ENCODE data around the gene RTN4RL2. TPM values are rescaled to one million over a fixed set of nuclear protein-coding genes. Genes with fewer than 3 reads are reported as not detected.

The RTN4RL2 gene
- total RNA-seq, 6 experiments from 2014 or later, result 12.5 to 54.4 (median 18.6) TPM

DNA sequence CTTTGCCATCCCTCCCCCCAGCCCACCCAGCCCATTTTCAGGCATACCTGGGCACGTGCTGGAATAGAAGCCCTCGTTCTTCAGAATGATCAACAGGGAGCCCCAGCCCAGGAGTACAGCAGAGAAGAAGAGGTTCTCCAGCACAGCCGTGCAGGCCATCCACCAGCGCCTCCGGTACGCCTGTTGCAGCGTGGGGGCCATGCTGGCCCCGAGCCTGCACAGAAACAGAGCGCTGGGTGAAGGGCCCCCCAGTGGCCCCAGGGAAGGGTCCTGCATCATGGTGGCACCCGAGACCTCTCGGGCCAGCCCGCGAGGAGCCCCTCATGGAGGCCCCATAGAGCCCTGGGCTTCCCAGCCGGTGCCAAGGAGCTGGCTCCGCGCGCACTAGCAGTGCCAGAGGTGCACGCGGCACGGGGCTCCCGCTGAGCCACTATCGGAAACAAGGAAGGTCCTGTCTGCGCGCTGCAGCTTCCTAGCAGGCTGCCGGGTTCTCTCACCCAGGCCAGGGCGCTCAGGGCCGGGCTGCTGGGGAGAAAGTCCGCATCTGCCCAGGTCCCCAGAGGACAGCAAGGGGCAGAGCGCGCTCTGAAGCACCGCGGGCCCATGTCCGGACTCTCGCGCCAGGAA lies 53.7 kb downstream of the RTN4RL2 start:
- Histone ChIP-seq H3K36me3 (peaks cover 0 to 8% (median 0%) of the 10 kb centered on the region in 4 donors), H3K27me3 (no peaks in the 10 kb centered on the region), H3K9me3 (no peaks in the 10 kb centered on the region), H3K4me1 (peaks cover 0 to 15% (median 6%) of the 10 kb centered on the region in 4 donors), H3K4me3 (peak overlapping the region; percentile 94 to 99 (median 97)), H3K27ac (peak overlapping the region; percentile 57 to 92 (median 85))
- intact Hi-C loops (cut with DNase I), result no loop called here
- peak; percentile 61 to 72 (median 72) for DNase-seq
- peak; percentile 52 to 67 (median 59) for ATAC-seq
- 15% methylated on average over 8 of the region's 35 CpGs for WGBS (ENCODE audit: insufficient coverage, low coverage, low lambda C conversion rate, missing lambda C conversion rate)
- TF ChIP-seq POLR2A (IDR thresholded peaks at IDR 0.05), result no peak
- TF ChIP-seq, protein P1, sequence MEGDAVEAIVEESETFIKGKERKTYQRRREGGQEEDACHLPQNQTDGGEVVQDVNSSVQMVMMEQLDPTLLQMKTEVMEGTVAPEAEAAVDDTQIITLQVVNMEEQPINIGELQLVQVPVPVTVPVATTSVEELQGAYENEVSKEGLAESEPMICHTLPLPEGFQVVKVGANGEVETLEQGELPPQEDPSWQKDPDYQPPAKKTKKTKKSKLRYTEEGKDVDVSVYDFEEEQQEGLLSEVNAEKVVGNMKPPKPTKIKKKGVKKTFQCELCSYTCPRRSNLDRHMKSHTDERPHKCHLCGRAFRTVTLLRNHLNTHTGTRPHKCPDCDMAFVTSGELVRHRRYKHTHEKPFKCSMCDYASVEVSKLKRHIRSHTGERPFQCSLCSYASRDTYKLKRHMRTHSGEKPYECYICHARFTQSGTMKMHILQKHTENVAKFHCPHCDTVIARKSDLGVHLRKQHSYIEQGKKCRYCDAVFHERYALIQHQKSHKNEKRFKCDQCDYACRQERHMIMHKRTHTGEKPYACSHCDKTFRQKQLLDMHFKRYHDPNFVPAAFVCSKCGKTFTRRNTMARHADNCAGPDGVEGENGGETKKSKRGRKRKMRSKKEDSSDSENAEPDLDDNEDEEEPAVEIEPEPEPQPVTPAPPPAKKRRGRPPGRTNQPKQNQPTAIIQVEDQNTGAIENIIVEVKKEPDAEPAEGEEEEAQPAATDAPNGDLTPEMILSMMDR (IDR thresholded peaks at IDR 0.05), result no peak

GRCh38 chr11:57514538-57515331 lies 54.4 kb downstream of the RTN4RL2 start:
- H3K4me3 ChIP-seq, result peak overlapping the region; percentile 94 to 99 (median 97)
- peaks cover 0 to 8% (median 0%) of the 10 kb centered on the region in 4 donors for H3K36me3 ChIP-seq
- DNase-seq, result peak; percentile 88 to 93 (median 91)
- TF ChIP-seq, protein P1 (IDR thresholded peaks at IDR 0.05), result no peak
- peak; percentile 47 for TF ChIP-seq POLR2A (IDR thresholded peaks at IDR 0.05)
- WGBS (ENCODE audit: insufficient coverage, low coverage, low lambda C conversion rate, missing lambda C conversion rate), result 0% methylated on average over 34 of the region's 57 CpGs
- peaks cover 0 to 15% (median 6%) of the 10 kb centered on the region in 4 donors for H3K4me1 ChIP-seq
- H3K9me3 ChIP-seq, result no peaks in the 10 kb centered on the region
- intact Hi-C loops (cut with DNase I), result no loop called here
- peak; percentile 82 to 88 (median 86) for ATAC-seq
- peak overlapping the region; percentile 57 to 92 (median 85) for H3K27ac ChIP-seq
- no peaks in the 10 kb centered on the region for H3K27me3 ChIP-seq

DNA sequence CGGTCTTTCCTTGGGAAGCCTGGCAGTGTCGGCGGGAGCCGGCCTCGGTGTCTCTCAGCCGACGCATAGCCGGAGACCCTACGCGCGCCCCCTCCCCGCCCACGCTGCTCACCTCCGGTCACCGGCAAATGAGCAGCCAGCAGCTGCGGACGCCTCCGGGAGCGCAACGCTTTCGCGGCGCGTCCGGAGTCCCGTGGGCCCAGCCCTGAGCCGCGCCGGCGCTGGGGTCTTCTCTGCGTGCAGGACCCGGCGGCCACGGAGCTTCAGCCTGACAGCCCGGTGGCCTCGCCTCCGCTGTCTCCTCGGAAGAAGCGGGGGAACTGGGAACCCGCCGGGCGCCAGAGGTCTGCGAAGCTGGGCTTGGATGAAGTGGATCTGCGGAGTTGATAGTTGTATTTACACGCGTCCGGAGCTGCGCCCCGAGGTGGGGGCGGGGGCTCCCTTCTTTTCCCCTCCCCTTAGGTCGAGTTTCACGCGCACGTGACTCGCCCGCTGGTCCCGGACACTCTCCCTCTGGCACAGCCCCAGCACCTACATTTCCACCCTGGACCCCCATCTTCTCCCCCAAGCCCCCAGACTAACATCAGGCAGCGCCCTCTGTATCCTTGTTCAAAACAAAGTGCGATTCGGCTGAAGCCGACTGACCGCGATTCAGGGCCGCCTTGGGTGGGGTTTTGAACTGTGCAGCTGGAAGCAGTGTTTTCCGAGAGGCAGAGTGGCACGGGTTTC lies 55.2 kb downstream of the RTN4RL2 start, which contains the start of gene SLC43A1:
SLC43A1 (minus strand) TSS at position 371 of the 729 bp plus-strand sequence. CDS start 1,591 bp downstream, outside the sequence.
- intact Hi-C loops (cut with DNase I), result no loop called here
- Histone ChIP-seq H3K36me3 (peaks cover 0 to 8% (median 0%) of the 10 kb centered on the region in 4 donors), H3K27ac (peak within 1 kb of the TSS; percentile 57 to 92 (median 85)), H3K4me1 (peaks cover 0 to 15% (median 6%) of the 10 kb centered on the region in 4 donors), H3K27me3 (no peaks in the 10 kb centered on the region), H3K9me3 (no peaks in the 10 kb centered on the region), H3K4me3 (peak within 1 kb of the TSS; percentile 94 to 99 (median 97))
- ATAC-seq (peak; percentile 67 to 86 (median 80)), DNase-seq (peak; percentile 69 to 89 (median 86))
- WGBS (ENCODE audit: insufficient coverage, low coverage, low lambda C conversion rate, missing lambda C conversion rate), result 1% methylated on average over 13 of the region's 66 CpGs
- TF ChIP-seq, protein P1 (IDR thresholded peaks at IDR 0.05), result no peak
- peak; percentile 50 for TF ChIP-seq POLR2A (IDR thresholded peaks at IDR 0.05)

DNA sequence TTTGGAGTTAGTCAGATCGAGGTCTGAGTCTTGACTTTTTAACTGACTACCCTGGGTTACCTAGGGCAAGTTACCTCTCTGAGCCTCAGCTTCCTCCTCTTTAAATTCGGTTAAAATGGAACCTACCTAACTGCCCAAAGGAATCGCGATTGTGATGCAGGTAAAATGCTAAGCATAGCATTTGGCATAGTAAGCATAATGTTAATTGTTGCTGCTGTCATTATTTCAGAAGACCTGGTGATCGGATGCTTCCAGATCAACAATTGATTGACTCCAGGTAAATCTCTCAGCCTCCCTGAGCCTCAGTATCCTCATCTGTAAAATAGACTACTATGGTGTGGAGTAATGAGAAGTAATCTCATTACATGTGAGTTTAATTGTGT lies 55.7 kb downstream of the RTN4RL2 start:
- Histone ChIP-seq H3K27ac (peak overlapping the region in 2 of 3 donors; percentile 71 to 92), H3K4me3 (peak overlapping the region; percentile 94 to 99 (median 97))
- DNase-seq, result no peak

More for the DNA sequence above, 55.7 kb downstream of the RTN4RL2 start:
- TF ChIP-seq, protein P1 (IDR thresholded peaks at IDR 0.05), result no peak
- ATAC-seq, result no peak
- 10% methylated on average over 3 of the region's 5 CpGs for WGBS (ENCODE audit: insufficient coverage, low coverage, low lambda C conversion rate, missing lambda C conversion rate)
- peaks cover 0 to 8% (median 0%) of the 10 kb centered on the region in 4 donors for H3K36me3 ChIP-seq
- intact Hi-C loops (cut with DNase I), result no loop called here
- no peaks in the 10 kb centered on the region for H3K27me3 ChIP-seq
- peaks cover 0 to 15% (median 6%) of the 10 kb centered on the region in 4 donors for H3K4me1 ChIP-seq
- no peaks in the 10 kb centered on the region for H3K9me3 ChIP-seq
